Right ventricle myocardium inferior (tissue), 1 donor: Measurements from ENCODE around the gene KDM4C. TPM values are rescaled to one million over a fixed set of nuclear protein-coding genes. Genes with fewer than 3 reads are reported as not detected.

Source experiments
- ATAC-seq: fragments of 200-7000 bp; cut with Tn5 transposase; one replicate; pipeline ENCODE4 v1.9.1; 2020; ENCODE audit warnings: mild to moderate bottlenecking, moderate library complexity
- DNase-seq: peaks from one replicate; pipeline ENCODE4 v3.0.0; 2021; ENCODE audit errors: missing footprints
- intact Hi-C: fragments of 100-400 bp; cut with DNase I; formaldehyde crosslinking; loops from one replicate; pipeline ENCODE4 v1.11.0; 2022
- total RNA-seq: library from RNA; stranded (reverse); fragmentation: NEBNext Ultra II Directional; extraction: Animal tissue kit (Norgen Biotek cat#: 25700); gene quantifications from one replicate; pipeline ENCODE4 v1.2.1, GENCODE V29; 2021
- donor health status: DM: no; HTN: yes; CAD: no; lungs with severe emphysema.

KDM4C gene
- total RNA-seq, 1 donor from 2014 or later, result 15.3 TPM

- DNase-seq (no peak), ATAC-seq (peak; percentile 68)
- intact Hi-C loops, result no loop called here
Measured at GRCh38 chr9:7088611-7089010, 330.8 kb downstream of the KDM4C start.

DNA sequence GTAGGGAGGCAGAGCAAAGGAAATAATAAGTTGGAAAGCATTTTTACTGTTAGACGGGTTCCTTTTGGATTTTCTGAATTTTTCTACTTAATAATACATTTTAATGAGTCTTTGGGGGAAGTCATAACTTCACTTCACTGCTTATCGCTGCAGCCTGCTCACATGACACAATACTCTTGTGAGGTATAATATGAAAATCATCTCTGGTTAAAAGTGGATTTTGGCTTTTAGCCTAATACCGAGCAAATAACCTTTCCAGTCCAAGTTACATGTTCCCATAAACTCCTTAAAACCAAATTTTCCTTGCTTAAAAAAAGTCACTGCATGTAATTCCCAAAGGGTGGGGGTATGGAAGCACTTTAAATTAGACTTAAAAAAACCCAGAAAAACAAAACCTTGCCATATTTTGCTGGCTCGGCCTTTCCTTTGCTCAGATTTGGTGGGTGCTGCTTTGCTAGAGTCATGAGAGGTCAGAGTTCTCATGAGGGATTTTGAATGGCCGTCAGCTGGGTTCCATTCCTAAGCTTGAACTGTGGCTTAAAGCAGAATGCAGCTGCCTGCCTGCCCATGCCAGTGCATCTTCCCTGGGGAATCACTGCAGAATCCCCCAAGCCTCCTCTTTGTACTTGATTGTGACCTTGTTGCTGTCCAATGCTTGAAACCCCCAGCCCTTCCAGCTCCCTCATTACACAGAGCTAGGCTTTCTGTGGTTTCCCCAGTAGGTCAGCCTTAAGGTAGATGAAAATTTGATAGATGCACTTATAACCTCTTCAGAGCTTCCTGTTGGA, 331.8 kb downstream of the KDM4C start:
- ATAC-seq, result no peak
- intact Hi-C loops, result loop anchor here (5.0 kb wide), 1 partner anchor 53 kb away; no protein-coding TSS in a partner anchor
- DNase-seq, result no peak

DNA sequence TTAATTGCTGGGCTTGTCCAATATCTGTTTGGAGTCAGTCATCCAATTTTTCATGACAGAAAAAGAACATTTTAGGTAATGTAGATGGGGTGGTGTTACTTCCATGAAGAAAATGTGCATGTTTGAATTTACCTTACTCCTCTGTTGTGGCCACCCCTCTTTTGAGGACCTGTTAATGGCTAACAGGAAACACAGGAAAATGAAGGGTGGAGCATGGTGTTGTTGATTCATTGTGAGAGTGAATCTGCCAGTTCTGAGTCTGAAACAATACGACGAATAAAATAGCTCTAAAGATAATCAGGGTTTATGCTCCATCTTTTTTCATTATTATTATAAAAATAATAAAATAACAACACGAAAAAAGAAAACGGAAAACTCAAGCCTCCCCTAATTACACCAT, 335.3 kb downstream of the KDM4C start:
- intact Hi-C loops, result loop anchor here (5.0 kb wide), 1 partner anchor 49 kb away; no protein-coding TSS in a partner anchor
- no peak for DNase-seq
- ATAC-seq, result no peak

- ATAC-seq (no peak), DNase-seq (no peak)
- intact Hi-C loops, result loop anchor here (5.0 kb wide), 1 partner anchor 48 kb away; no protein-coding TSS in a partner anchor
Measured at GRCh38 chr9:7094052-7094451, 336.3 kb downstream of the KDM4C start.

GRCh38 chr9:7094576-7094975, 336.8 kb downstream of the KDM4C start:
- ATAC-seq, result no peak
- intact Hi-C loops, result loop anchor here (5.0 kb wide), 1 partner anchor 48 kb away; no protein-coding TSS in a partner anchor
- DNase-seq, result no peak

- no peak for ATAC-seq
- DNase-seq, result no peak
- intact Hi-C loops, result no loop called here
Measured at GRCh38 chr9:7095058-7095457, 337.3 kb downstream of the KDM4C start.

- intact Hi-C loops, result no loop called here
- ATAC-seq, result no peak
- DNase-seq, result no peak
Measured at GRCh38 chr9:7097040-7097715, 339.4 kb downstream of the KDM4C start.

- DNase-seq, result no peak
- no peak for ATAC-seq
- intact Hi-C loops, result no loop called here
Measured at GRCh38 chr9:7097785-7098752, 340.3 kb downstream of the KDM4C start.

- DNase-seq (no peak), ATAC-seq (no peak)
- intact Hi-C loops, result no loop called here
Measured at GRCh38 chr9:7103367-7103766, 345.6 kb downstream of the KDM4C start.

- DNase-seq (no peak), ATAC-seq (no peak)
- intact Hi-C loops, result no loop called here
Measured at GRCh38 chr9:7103771-7104170, 346.0 kb downstream of the KDM4C start.

DNA sequence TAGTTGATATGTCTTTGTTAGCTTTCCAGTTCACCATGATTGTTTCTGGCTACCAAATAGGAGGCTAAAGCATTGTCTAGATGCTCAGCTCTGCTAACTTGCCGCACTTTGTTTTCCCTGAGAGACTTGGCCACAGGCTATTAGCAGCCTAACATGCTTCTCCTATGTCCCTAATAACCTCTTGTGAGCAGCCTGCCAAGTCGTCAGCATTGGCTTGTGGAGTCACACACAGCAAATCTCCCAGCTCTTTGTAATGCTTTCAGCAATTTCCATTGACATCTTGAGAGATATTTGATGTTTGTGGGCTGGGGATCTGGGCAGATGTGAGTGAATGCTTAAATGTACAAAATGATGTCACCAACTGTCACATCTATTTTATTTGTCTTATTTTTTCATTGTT, 346.9 kb downstream of the KDM4C start:
- intact Hi-C loops, result no loop called here
- DNase-seq, result no peak
- peak; percentile 64 for ATAC-seq

DNA sequence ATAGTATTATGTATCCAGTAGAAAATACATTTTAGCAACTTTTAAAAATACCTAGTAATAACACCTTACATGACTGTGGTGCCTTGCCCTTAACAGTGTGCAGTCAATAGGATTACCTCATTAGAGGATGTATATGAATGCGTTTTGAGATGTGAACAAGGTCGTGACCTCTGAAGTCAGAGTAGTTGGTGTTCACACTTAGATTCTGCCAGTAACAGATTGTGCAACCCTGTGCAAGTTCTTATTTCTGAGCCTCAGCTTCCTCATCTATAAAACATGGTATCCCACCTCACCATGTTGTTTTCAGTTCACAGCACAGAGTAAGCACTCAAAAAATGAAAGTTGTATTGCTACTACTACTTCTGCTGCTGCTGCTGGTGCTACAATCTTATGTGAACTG, 347.3 kb downstream of the KDM4C start:
- ATAC-seq (peak; percentile 26), DNase-seq (no peak)
- intact Hi-C loops, result no loop called here

GRCh38 chr9:7108936-7109335, 351.2 kb downstream of the KDM4C start:
- ATAC-seq (no peak), DNase-seq (no peak)
- intact Hi-C loops, result no loop called here

DNA sequence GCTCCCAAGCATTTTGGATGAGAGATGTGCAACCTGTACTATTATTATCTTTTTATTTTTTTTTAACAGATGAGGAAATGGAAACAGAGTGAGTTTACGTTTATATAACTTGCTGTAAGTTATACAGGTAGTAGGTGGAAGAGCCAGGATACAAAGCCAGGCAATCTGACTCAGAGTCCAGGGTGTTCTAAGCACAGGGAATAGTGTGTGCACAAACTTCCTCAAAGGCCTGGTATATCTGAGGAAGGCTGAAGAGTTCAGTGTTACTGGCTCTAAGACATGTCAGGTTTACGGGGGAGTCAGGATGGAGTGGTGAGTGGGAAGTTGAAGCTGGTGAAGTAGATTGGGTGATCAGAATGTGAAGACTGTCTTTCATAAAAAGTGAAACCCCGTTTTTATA, 353.6 kb downstream of the KDM4C start:
- DNase-seq (no peak), ATAC-seq (no peak)
- intact Hi-C loops, result no loop called here

GRCh38 chr9:7115606-7116005, 357.8 kb downstream of the KDM4C start:
- intact Hi-C loops, result no loop called here
- ATAC-seq (no peak), DNase-seq (no peak)

- DNase-seq (no peak), ATAC-seq (no peak)
- intact Hi-C loops, result no loop called here
Measured at GRCh38 chr9:7117676-7118561, 360.1 kb downstream of the KDM4C start.

DNA sequence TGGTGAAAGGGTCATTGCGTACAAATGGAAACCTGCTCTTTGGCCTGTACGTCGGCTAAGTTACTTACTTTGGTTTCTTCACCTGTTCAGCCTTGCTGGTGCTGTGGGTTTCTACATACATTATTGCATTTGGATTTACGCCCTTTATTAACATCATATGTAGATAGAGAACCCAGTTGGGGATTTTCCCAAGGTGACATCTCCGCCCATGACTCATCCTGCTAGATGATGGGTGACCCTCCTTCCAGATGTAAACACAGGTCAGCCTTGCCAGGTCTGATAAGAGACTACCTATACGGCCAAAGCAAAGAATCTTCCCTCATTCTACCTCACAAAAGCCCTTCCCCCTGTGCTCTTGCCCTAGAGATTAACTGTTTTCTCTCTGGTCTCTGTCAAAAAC, 360.9 kb downstream of the KDM4C start:
- intact Hi-C loops, result no loop called here
- ATAC-seq (no peak), DNase-seq (no peak)

- DNase-seq (no peak), ATAC-seq (no peak)
- intact Hi-C loops, result no loop called here
Measured at GRCh38 chr9:7119612-7120011, 361.8 kb downstream of the KDM4C start.
